Measurements from ENCODE around the gene RAB25. TPM values are rescaled to one million over a fixed set of nuclear protein-coding genes. Genes with fewer than 3 reads are reported as not detected.
A peak's percentile ranks its signal among the peaks of the same experiment; 100 is the strongest.

Gene RAB25
- total RNA-seq, 1 donor from 2014 or later, result not detected

DNA sequence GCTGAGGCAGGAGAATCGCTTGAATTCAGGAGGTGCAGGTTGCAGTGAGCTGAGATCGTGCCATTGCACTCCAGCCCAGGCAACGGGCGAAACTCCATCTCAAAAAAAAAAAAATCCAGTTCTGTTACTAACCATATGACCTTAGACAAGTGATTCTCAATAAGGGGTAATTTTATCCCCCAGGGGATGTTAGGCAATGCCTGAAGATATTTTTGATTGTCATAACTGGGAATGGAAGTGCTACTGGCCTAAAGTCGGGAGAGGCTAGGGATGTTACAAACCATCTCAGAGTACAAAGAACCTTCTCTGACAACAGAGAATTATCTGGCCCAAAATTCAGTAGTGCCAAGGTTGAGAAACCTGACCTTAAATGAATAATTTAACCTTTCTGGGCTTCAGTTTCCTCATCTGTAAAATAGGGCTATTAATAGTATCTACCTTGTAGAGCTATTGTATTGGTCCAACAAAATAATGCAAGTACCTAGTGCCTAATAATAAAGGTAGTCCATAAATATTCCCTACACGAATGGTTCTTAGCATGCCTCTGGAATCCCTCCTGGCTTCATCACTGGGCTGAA is 47.8 kb downstream of the RAB25 start:
- Mint-ChIP-seq H3K36me3 (ENCODE audit: low read depth) (no peaks in the 10 kb centered on the region), H3K4me3 (ENCODE audit: unreplicated experiment) (no peak overlapping the region), H3K27ac (ENCODE audit: unreplicated experiment) (peak overlapping the region; percentile 66), H3K27me3 (ENCODE audit: low read depth) (no peaks in the 10 kb centered on the region), H3K4me1 (ENCODE audit: low read depth) (peaks cover 62% of the 10 kb centered on the region), H3K9me3 (ENCODE audit: low read depth) (no peaks in the 10 kb centered on the region)
- no peak for DNase-seq (ENCODE audit: low spot score)
- TF ChIP-seq CTCF (IDR thresholded peaks at IDR 0.05), result no peak

DNA sequence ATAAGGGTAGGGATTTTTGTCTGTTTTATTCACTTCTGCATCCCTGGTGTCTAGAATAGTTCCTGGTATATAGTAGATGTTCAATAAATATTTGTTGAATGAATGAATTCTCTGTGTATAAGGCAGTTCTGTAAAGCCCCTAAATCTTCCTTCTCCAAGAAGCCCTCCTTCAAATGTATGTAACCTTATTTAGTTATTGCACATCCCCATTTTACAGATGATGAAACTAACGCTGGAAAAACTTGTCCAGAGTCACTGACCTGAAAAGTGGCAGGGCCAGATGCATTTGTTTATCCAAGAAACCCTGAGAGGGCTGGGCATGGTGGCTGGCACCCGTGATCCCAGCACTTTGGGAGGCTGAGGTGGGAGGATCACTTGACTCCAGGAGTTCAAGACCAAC is 49.3 kb downstream of the RAB25 start:
- TF ChIP-seq CTCF (IDR thresholded peaks at IDR 0.05), result no peak
- H3K27ac Mint-ChIP-seq (ENCODE audit: unreplicated experiment), result no peak overlapping the region
- H3K4me1 Mint-ChIP-seq (ENCODE audit: low read depth), result peaks cover 54% of the 10 kb centered on the region
- no peak for DNase-seq (ENCODE audit: low spot score)
- H3K4me3 Mint-ChIP-seq (ENCODE audit: unreplicated experiment), result no peak overlapping the region
- H3K36me3 Mint-ChIP-seq (ENCODE audit: low read depth), result peaks cover 5% of the 10 kb centered on the region
- H3K27me3 Mint-ChIP-seq (ENCODE audit: low read depth), result no peaks in the 10 kb centered on the region
- no peaks in the 10 kb centered on the region for H3K9me3 Mint-ChIP-seq (ENCODE audit: low read depth)

GRCh38 chr1:156111355-156111962 is 50.5 kb downstream of the RAB25 start:
- Mint-ChIP-seq H3K4me3 (ENCODE audit: unreplicated experiment) (no peak overlapping the region), H3K36me3 (ENCODE audit: low read depth) (peaks cover 10% of the 10 kb centered on the region), H3K27ac (ENCODE audit: unreplicated experiment) (peak overlapping the region; percentile 51), H3K9me3 (ENCODE audit: low read depth) (no peaks in the 10 kb centered on the region), H3K4me1 (ENCODE audit: low read depth) (peaks cover 43% of the 10 kb centered on the region), H3K27me3 (ENCODE audit: low read depth) (no peaks in the 10 kb centered on the region)
- DNase-seq (ENCODE audit: low spot score), result no peak
- TF ChIP-seq CTCF (IDR thresholded peaks at IDR 0.05), result no peak

GRCh38 chr1:156112276-156113137 is 51.5 kb downstream of the RAB25 start:
- Mint-ChIP-seq H3K36me3 (ENCODE audit: low read depth) (peaks cover 11% of the 10 kb centered on the region), H3K27me3 (ENCODE audit: low read depth) (no peaks in the 10 kb centered on the region), H3K4me1 (ENCODE audit: low read depth) (peaks cover 38% of the 10 kb centered on the region), H3K27ac (ENCODE audit: unreplicated experiment) (peak overlapping the region; percentile 74), H3K4me3 (ENCODE audit: unreplicated experiment) (peak overlapping the region; percentile 9), H3K9me3 (ENCODE audit: low read depth) (no peaks in the 10 kb centered on the region)
- DNase-seq (ENCODE audit: low spot score), result no peak
- TF ChIP-seq CTCF (IDR thresholded peaks at IDR 0.05), result no peak

DNA sequence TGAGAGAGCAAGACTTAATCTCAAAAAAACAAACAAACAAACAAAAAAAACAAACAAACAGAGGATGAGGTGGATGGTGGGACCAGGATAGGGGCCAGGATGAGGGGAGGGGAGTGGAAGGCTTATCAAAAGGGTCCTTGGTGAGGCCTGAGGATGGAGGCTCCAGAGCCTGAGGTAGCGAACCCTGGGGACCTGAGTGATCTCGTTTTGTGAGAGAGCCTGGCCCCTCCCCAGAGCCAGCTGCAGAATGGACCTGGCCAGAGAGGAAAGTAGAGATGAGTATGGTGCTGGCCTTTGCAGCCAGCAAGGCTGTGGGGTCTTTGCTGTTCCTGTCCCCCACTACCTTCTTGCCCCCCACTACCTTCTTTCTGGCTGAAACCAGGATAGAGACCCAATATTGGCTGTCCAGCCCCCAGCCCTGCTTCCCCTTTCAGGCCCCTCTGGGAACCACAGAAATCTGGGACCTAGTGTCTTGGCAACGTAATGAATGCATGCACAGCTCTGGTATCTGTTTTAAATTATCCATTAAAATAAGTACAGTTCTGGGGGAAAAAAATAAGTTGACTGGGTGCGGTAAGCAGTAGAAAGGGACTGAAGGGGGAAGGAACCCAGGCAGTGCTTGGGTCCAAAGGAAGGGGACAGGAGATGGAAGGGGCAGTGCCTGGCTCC is 52.5 kb downstream of the RAB25 start:
- peaks cover 15% of the 10 kb centered on the region for H3K36me3 Mint-ChIP-seq (ENCODE audit: low read depth)
- H3K4me3 Mint-ChIP-seq (ENCODE audit: unreplicated experiment), result peak overlapping the region; percentile 98
- DNase-seq (ENCODE audit: low spot score), result no peak
- peak overlapping the region; percentile 99 for H3K27ac Mint-ChIP-seq (ENCODE audit: unreplicated experiment)
- no peaks in the 10 kb centered on the region for H3K27me3 Mint-ChIP-seq (ENCODE audit: low read depth)
- H3K4me1 Mint-ChIP-seq (ENCODE audit: low read depth), result peaks cover 46% of the 10 kb centered on the region
- no peak for TF ChIP-seq CTCF (IDR thresholded peaks at IDR 0.05)
- no peaks in the 10 kb centered on the region for H3K9me3 Mint-ChIP-seq (ENCODE audit: low read depth)
